GM23338 (cell line): ENCODE measurements around the gene CRELD1. TPM values are rescaled to one million over a fixed set of nuclear protein-coding genes. Genes with fewer than 3 reads are reported as not detected.

Experiments
- ATAC-seq: fragments of 200-7000 bp; cut with Tn5 transposase; 3 replicates; pipeline ENCODE4 v1.9.1; 2020
- DNase-seq: peaks from one replicate; pipeline ENCODE4 v3.0.0-alpha.2; 2015; ENCODE audit warnings: low spot score
- H2AFZ ChIP-seq: fragments of 200-600 bp; sonication (generic); 2 replicates; pipeline ENCODE4 v1.8.0; 2016; ENCODE audit warnings: antibody characterized with exemption, mild to moderate bottlenecking, moderate library complexity
- H3F3A ChIP-seq: fragments of 200-600 bp; sonication (generic); replicated peaks from 2 replicates; pipeline ENCODE4 v1.8.0; 2017; ENCODE audit warnings: antibody characterized with exemption, mixed run types, low read depth
- H3K27ac ChIP-seq: fragments of 200-600 bp; sonication (generic); 2 replicates; pipeline ENCODE4 v1.6.1; 2016; ENCODE audit warnings: low read depth
- H3K27me3 ChIP-seq: fragments of 200-600 bp; sonication (generic); 2 replicates; pipeline ENCODE4 v1.8.0; 2016; ENCODE audit warnings: mild to moderate bottlenecking, mixed run types, moderate library complexity; ENCODE audit not compliant: insufficient read depth
- H3K36me3 ChIP-seq: fragments of 200-600 bp; sonication (generic); 2 replicates; pipeline ENCODE4 v1.8.0; 2016; ENCODE audit warnings: mild to moderate bottlenecking; ENCODE audit not compliant: insufficient read depth
- H3K4me1 ChIP-seq: fragments of 200-600 bp; sonication (generic); 2 replicates; pipeline ENCODE4 v1.8.0; 2016; ENCODE audit warnings: mild to moderate bottlenecking, moderate library complexity; ENCODE audit not compliant: insufficient read depth
- H3K4me2 ChIP-seq: fragments of 200-600 bp; sonication (generic); 2 replicates; pipeline ENCODE4 v1.7.1; 2017; ENCODE audit warnings: mixed run types
- H3K4me3 ChIP-seq: fragments of 200-600 bp; sonication (generic); 2 replicates; pipeline ENCODE4 v1.6.1; 2016; ENCODE audit warnings: mixed run types
- H3K79me2 ChIP-seq: fragments of 200-600 bp; sonication (generic); replicated peaks from 2 replicates; pipeline ENCODE4 v1.8.0; 2017; ENCODE audit warnings: mild to moderate bottlenecking; ENCODE audit not compliant: insufficient read depth
- H3K9me2 ChIP-seq: fragments of 200-600 bp; sonication (generic); 2 replicates; pipeline ENCODE4 v1.8.0; 2017; ENCODE audit not compliant: insufficient read depth
- H4K20me1 ChIP-seq: fragments of 200-600 bp; sonication (generic); replicated peaks from 2 replicates; pipeline ENCODE4 v1.8.0; 2017; ENCODE audit warnings: mild to moderate bottlenecking; ENCODE audit not compliant: insufficient read depth
- H3K27ac Mint-ChIP-seq: 2 replicates; pipeline ENCODE4 v1.8.0; 2020; ENCODE audit warnings: inconsistent platforms, mild to moderate bottlenecking, moderate library complexity, mixed read lengths
- H3K27me3 Mint-ChIP-seq: 3 replicates; pipeline ENCODE4 v1.8.0; 2022; ENCODE audit warnings: low read depth, mild to moderate bottlenecking, moderate library complexity, mixed read lengths, inconsistent platforms; ENCODE audit not compliant: insufficient read depth, poor library complexity
- H3K36me3 Mint-ChIP-seq: 3 replicates; pipeline ENCODE4 v1.8.0; 2021; ENCODE audit warnings: low read depth, mild to moderate bottlenecking, inconsistent platforms, moderate library complexity, mixed read lengths
- H3K4me1 Mint-ChIP-seq: 3 replicates; pipeline ENCODE4 v1.8.0; 2020; ENCODE audit warnings: mild to moderate bottlenecking, inconsistent platforms, mixed read lengths
- H3K4me3 Mint-ChIP-seq: 3 replicates; pipeline ENCODE4 v1.8.0; 2021; ENCODE audit warnings: moderate library complexity, mild to moderate bottlenecking, inconsistent platforms, mixed read lengths
- H3K9me3 Mint-ChIP-seq: 3 replicates; pipeline ENCODE4 v1.8.0; 2020; ENCODE audit warnings: moderate library complexity, mild to moderate bottlenecking, inconsistent platforms, mixed read lengths
- CREB1 ChIP-seq: fragments of 250-450 bp; sonication (Bioruptor Pico); IDR thresholded peaks from 2 replicates; pipeline ENCODE4 v1.5.0; 2020; ENCODE audit warnings: low read depth, mild to moderate bottlenecking, moderate library complexity
- CTCF ChIP-seq, 2 experiments: fragments of 200-600 bp in 1 of 2; sonication (generic) in 1 of 2; conservative IDR thresholded peaks; 2 replicates each; pipeline versions ENCODE4 v1.5.1 to v1.6.1; 2016 to 2017; ENCODE audit warnings: antibody characterized with exemption in 2 of 2, low read depth in 2 of 2, mild to moderate bottlenecking in 2 of 2, moderate library complexity in 1 of 2
- ETS1 ChIP-seq: IDR thresholded peaks from 2 replicates; pipeline ENCODE4 v1.6.1; 2016; ENCODE audit warnings: antibody characterized with exemption
- EZH2 ChIP-seq: fragments of 200-600 bp; sonication (generic); IDR thresholded peaks from one replicate; pipeline ENCODE4 v1.8.0; 2017; ENCODE audit warnings: antibody characterized with exemption, mild to moderate bottlenecking, low read depth; ENCODE audit not compliant: unreplicated experiment
- EZH2phosphoT487 ChIP-seq: fragments of 200-600 bp; sonication (generic); IDR thresholded peaks from one replicate; pipeline ENCODE4 v1.8.1; 2018; ENCODE audit warnings: antibody characterized with exemption; ENCODE audit not compliant: unreplicated experiment
- JUNB ChIP-seq: IDR thresholded peaks from one replicate; pipeline ENCODE4 v1.6.1; 2016; ENCODE audit warnings: antibody characterized with exemption; ENCODE audit not compliant: unreplicated experiment
- NANOG ChIP-seq: IDR thresholded peaks from 2 replicates; pipeline ENCODE4 v1.6.1; 2016; ENCODE audit warnings: antibody characterized with exemption, borderline replicate concordance
- POLR2AphosphoS5 ChIP-seq: IDR thresholded peaks from 2 replicates; pipeline ENCODE4 v1.6.1; 2016; ENCODE audit warnings: antibody characterized with exemption, low read depth
- REST ChIP-seq: IDR thresholded peaks from one replicate; pipeline ENCODE4 v1.6.1; 2018; ENCODE audit warnings: antibody characterized with exemption; ENCODE audit not compliant: unreplicated experiment
- STAT1 ChIP-seq: IDR thresholded peaks from one replicate; pipeline ENCODE4 v1.6.1; 2016; ENCODE audit warnings: antibody characterized with exemption; ENCODE audit not compliant: unreplicated experiment
- ZNF114 ChIP-seq: fragments of 250-450 bp; sonication (Bioruptor Pico); IDR thresholded peaks from 2 replicates; pipeline ENCODE4 v1.5.0; 2020; ENCODE audit warnings: mild to moderate bottlenecking, moderate library complexity
- ZNF331 ChIP-seq: fragments of 250-450 bp; sonication (Bioruptor Pico); IDR thresholded peaks from 2 replicates; pipeline ENCODE4 v1.5.0; 2020; ENCODE audit warnings: low read depth, mild to moderate bottlenecking, moderate library complexity
- ZNF462 ChIP-seq: fragments of 250-450 bp; sonication (Bioruptor Pico); IDR thresholded peaks from 2 replicates; pipeline ENCODE4 v1.5.0; 2020; ENCODE audit warnings: mild to moderate bottlenecking, moderate library complexity
- polyA plus RNA-seq: library from polyadenylated mRNA; unstranded; fragments of >200 nt; fragmentation: Nextera tagmentation; extraction: Ambion mirVana; gene quantifications from 2 replicates; pipeline ENCODE4 v1.2.1, GENCODE V29; 2016
- total RNA-seq: library from RNA; depleted of rRNA; stranded (reverse); fragments of >200 nt; shearing (Covaris generic); gene quantifications from 2 replicates; pipeline ENCODE4 v1.2.3, GENCODE V29; 2014

Gene CRELD1
- total and polyA plus RNA-seq, 2 experiments from 2014 or later = 11.5 to 13.1 TPM

GRCh38 chr3:9891072-9891622 lies 42.5 kb upstream of the CRELD1 start:
- Histone ChIP-seq H3K4me3 (peak overlapping the region; percentile 100), H3K9me2 (no peaks in the 10 kb centered on the region), H3K79me2 (peaks cover 17% of the 10 kb centered on the region), H3K4me2 (peak overlapping the region; percentile 99), H3K36me3 (0 out of 2 replicates have a peak, but pooled peaks cover 9% of the 10 kb centered on the region), H3K4me1 (peaks cover 5% of the 10 kb centered on the region; the same call in 1 of the 2 replicates), H3F3A (peaks cover 9% of the 10 kb centered on the region; the same call in 1 of the 2 replicates), H4K20me1 (peaks cover 4% of the 10 kb centered on the region; the same call in 1 of the 2 replicates), H3K27me3 (no peaks in the 10 kb centered on the region), H3K27ac (0 out of 2 replicates have a peak overlapping the region, but pooled peaks have one; percentile 72), H2AFZ (peak overlapping the region; percentile 95)
- Mint-ChIP-seq H3K27ac (peak overlapping the region; percentile 99; the same call in 1 of the 2 replicates), H3K4me3 (peak overlapping the region; percentile 99), H3K9me3 (no peaks in the 10 kb centered on the region), H3K36me3 (peaks cover 33% of the 10 kb centered on the region), H3K27me3 (peaks cover 11% of the 10 kb centered on the region), H3K4me1 (peaks cover 12% of the 10 kb centered on the region)
- no peak for DNase-seq
- no peak for TF ChIP-seq ZNF462
- TF ChIP-seq ETS1 = no peak
- TF ChIP-seq CREB1 (CRISPR knock-in tag) = no peak
- no peak for TF ChIP-seq ZNF114 (CRISPR knock-in tag)
- no peak for TF ChIP-seq REST
- TF ChIP-seq NANOG = no peak
- TF ChIP-seq STAT1 = no peak
- TF ChIP-seq CTCF (conservative IDR thresholded peaks at IDR 0.05; ENCODE audit: low read depth in 2 of 2) = no peak
- TF ChIP-seq POLR2AphosphoS5 = no peak
- no peak for TF ChIP-seq EZH2
- no peak for TF ChIP-seq ZNF331 (CRISPR knock-in tag)
- no peak for TF ChIP-seq EZH2phosphoT487
- no peak for TF ChIP-seq JUNB
- ATAC-seq = no peak
